Neural cell (in vitro differentiated cells): ENCODE data around the gene BIRC5.

Experiments
- EP300 ChIP-seq: fragments of 450-650 bp; conservative IDR thresholded peaks from 2 replicates; pipeline ENCODE4 v1.6.1; 2014; ENCODE audit warnings: antibody characterized with exemption, mild to moderate bottlenecking, moderate library complexity; ENCODE audit not compliant: poor library complexity, severe bottlenecking
- EZH2 ChIP-seq: fragments of 200-600, 300-800 bp; shearing (Covaris generic), sonication (generic); IDR thresholded peaks from 2 replicates; pipeline ENCODE4 v1.6.1; 2014; ENCODE audit warnings: antibody characterized with exemption, low read length, borderline replicate concordance, mild to moderate bottlenecking; ENCODE audit not compliant: insufficient read depth, poor library complexity, severe bottlenecking
- MXI1 ChIP-seq: fragments of 450-650 bp; conservative IDR thresholded peaks from 2 replicates; pipeline ENCODE4 v1.6.1; 2014; ENCODE audit warnings: antibody characterized with exemption, mild to moderate bottlenecking; ENCODE audit not compliant: poor library complexity, severe bottlenecking
- RAD21 ChIP-seq: fragments of 450-650 bp; conservative IDR thresholded peaks from 2 replicates; pipeline ENCODE4 v1.6.1; 2014; ENCODE audit warnings: antibody characterized with exemption, mild to moderate bottlenecking, moderate library complexity
- SMC3 ChIP-seq: fragments of 450-650 bp; conservative IDR thresholded peaks from 2 replicates; pipeline ENCODE4 v1.6.1; 2014; ENCODE audit warnings: antibody characterized with exemption, mild to moderate bottlenecking, moderate library complexity; ENCODE audit not compliant: poor library complexity
- TF ChIP-seq, protein P1 (sequence below): fragments of 450-650 bp; IDR thresholded peaks from 2 replicates; pipeline ENCODE4 v1.5.1; 2014; ENCODE audit warnings: antibody characterized with exemption, mild to moderate bottlenecking, moderate library complexity; ENCODE audit not compliant: poor library complexity, severe bottlenecking

- TF ChIP-seq, protein P1, sequence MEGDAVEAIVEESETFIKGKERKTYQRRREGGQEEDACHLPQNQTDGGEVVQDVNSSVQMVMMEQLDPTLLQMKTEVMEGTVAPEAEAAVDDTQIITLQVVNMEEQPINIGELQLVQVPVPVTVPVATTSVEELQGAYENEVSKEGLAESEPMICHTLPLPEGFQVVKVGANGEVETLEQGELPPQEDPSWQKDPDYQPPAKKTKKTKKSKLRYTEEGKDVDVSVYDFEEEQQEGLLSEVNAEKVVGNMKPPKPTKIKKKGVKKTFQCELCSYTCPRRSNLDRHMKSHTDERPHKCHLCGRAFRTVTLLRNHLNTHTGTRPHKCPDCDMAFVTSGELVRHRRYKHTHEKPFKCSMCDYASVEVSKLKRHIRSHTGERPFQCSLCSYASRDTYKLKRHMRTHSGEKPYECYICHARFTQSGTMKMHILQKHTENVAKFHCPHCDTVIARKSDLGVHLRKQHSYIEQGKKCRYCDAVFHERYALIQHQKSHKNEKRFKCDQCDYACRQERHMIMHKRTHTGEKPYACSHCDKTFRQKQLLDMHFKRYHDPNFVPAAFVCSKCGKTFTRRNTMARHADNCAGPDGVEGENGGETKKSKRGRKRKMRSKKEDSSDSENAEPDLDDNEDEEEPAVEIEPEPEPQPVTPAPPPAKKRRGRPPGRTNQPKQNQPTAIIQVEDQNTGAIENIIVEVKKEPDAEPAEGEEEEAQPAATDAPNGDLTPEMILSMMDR, result no peak
- TF ChIP-seq EZH2 (no peak), SMC3 (no peak), RAD21 (no peak), EP300 (no peak), MXI1 (no peak)
These were observed 57.5 kb downstream of the BIRC5 start for GRCh38 chr17:78271419-78272170.
